Tibial nerve (tissue), 4 donors: ENCODE results near the gene CBY1.

Experiments
- CTCF ChIP-seq, 5 experiments: fragments of 200-600 bp in 3 of 5; fragments of 450-650 bp in 2 of 5; sonication (generic) in 3 of 5; IDR thresholded peaks; one replicate each; pipeline ENCODE4 v1.5.1; 2016 to 2019; ENCODE audit warnings: antibody characterized with exemption in 5 of 5, mild to moderate bottlenecking in 3 of 5, moderate library complexity in 2 of 5
- EP300 ChIP-seq, 2 donors: sonication (generic); formaldehyde crosslinking; IDR thresholded peaks; one replicate each; pipeline ENCODE4 v1.6.1; 2017; ENCODE audit warnings: antibody characterized with exemption in 2 of 2, mild to moderate bottlenecking in 1 of 2
- POLR2A ChIP-seq, 2 donors: fragments of 450-650 bp; IDR thresholded peaks; one replicate each; pipeline ENCODE4 v1.6.1; 2017; ENCODE audit warnings: antibody characterized with exemption in 2 of 2, mild to moderate bottlenecking in 2 of 2, moderate library complexity in 2 of 2

GRCh38 chr22:38614332-38615063, 41.9 kb upstream of the CBY1 start:
- TF ChIP-seq EP300 (IDR thresholded peaks at IDR 0.05) (no peak), CTCF (IDR thresholded peaks at IDR 0.05) (no peak), POLR2A (IDR thresholded peaks at IDR 0.05) (no peak)
